Measurements from ENCODE around the gene KCND3.

Gene KCND3

DNA sequence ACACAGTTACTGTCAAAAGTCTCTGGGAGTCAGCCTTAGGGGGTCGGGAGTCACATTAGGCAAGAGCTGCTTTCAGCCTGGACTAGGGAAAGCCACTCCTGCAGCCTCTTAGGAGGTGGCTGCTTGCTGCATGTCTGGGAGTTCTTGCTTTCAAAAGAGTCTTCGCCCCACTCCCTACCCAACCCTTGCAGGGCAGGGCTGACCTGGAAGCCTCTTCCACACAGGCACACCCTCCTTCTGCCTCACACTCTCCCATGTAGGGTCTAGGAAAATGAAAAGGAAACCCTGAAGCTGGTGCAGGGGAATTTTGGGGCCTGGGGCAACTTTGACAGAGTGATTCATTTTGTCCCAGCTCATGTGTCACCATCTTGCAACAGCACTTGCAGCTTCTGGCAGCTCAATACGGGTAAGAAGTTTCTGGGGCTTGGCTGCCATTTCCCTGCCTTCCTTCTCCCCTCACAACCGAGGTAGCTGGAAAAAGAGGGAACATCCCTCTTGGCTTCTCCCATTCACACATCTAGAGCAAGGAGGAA, 37.3 kb downstream of the KCND3 start:
- Histone ChIP-seq H3K27me3 (no peaks in the 10 kb centered on the region), H3K36me3 (no peaks in the 10 kb centered on the region), H3K9me3 (no peaks in the 10 kb centered on the region), H3K4me1 (peaks cover 0 to 15% (median 8%) of the 10 kb centered on the region in 4 donors), H3K4me3 (no peak overlapping the region), H3K27ac (no peak overlapping the region)
- TF ChIP-seq CTCF (IDR thresholded peaks at IDR 0.05) = no peak
- intact Hi-C loops (cut with DNase I; ENCODE audit: low total_unique reads) = no loop called here
- peak in 1 of 2 donors; percentile 23 for DNase-seq

DNA sequence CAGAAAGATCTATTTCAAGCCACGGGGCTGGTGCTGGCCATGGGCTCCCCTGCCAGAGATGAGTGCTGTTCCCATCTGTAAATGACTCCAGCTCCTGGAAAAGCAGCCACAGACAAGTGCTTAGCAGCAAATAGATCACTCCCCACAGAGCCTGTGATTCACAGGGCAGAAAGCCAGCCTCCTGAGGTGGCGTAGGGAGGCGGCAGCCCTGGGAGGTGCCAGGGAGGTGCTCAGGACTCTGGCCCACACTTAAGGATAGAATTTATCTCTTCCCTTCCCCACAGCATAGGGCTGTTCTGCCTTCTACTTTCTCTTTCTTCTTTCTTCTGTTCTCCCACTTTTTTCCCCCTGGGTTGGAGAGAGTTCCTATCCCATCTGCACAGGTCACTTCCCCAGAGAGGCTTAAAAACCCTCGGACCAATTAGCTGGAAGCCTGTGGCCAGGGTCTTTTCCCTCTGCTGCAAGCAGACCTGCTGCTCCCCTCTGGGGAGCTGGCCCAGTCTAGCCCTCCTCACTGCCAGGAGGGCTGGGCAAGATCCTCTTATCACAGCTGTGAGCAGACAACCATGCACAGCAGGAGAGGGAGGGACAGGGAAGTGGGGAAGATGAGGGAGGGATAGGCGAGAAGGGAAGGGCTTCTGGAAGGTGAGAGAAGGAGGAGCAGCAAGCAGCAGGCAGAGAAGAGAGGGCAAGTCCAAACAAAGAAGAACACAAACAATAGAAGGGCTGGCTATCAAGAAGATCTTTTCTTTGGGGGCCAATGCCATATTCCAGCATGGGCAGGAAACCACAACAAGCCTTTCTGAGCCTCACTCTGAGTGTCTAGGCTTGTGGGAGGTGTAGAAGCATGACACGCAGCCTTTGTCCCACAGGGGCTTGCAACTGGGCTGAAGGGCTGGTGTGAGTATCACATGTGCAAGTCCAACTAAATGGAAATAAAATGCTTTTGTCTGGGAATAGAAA, 41.0 kb downstream of the KCND3 start:
- Histone ChIP-seq H3K4me1 (peaks cover 0 to 17% (median 9%) of the 10 kb centered on the region in 4 donors), H3K9me3 (no peaks in the 10 kb centered on the region), H3K27me3 (no peaks in the 10 kb centered on the region), H3K27ac (peak overlapping the region in 1 of 2 donors; percentile 1), H3K36me3 (no peaks in the 10 kb centered on the region), H3K4me3 (no peak overlapping the region)
- no peak for DNase-seq
- intact Hi-C loops (cut with DNase I; ENCODE audit: low total_unique reads) = no loop called here
- TF ChIP-seq CTCF (IDR thresholded peaks at IDR 0.05) = no peak

GRCh38 chr1:111943846-111944749, 45.4 kb downstream of the KCND3 start:
- H3K27me3 ChIP-seq = no peaks in the 10 kb centered on the region
- DNase-seq = no peak
- H3K27ac ChIP-seq = no peak overlapping the region
- H3K36me3 ChIP-seq = no peaks in the 10 kb centered on the region
- intact Hi-C loops (cut with DNase I; ENCODE audit: low total_unique reads) = no loop called here
- TF ChIP-seq CTCF (IDR thresholded peaks at IDR 0.05) = no peak
- peaks cover 0 to 17% (median 8%) of the 10 kb centered on the region in 4 donors for H3K4me1 ChIP-seq
- no peaks in the 10 kb centered on the region for H3K9me3 ChIP-seq
- H3K4me3 ChIP-seq = no peak overlapping the region

- no peaks in the 10 kb centered on the region for H3K36me3 ChIP-seq
- H3K27me3 ChIP-seq = no peaks in the 10 kb centered on the region
- no peaks in the 10 kb centered on the region for H3K9me3 ChIP-seq
- no peak for TF ChIP-seq CTCF (IDR thresholded peaks at IDR 0.05)
- intact Hi-C loops (cut with DNase I; ENCODE audit: low total_unique reads) = no loop called here
- no peak for DNase-seq
- no peak overlapping the region for H3K4me3 ChIP-seq
- peaks cover 0 to 10% (median 1%) of the 10 kb centered on the region in 4 donors for H3K4me1 ChIP-seq
- no peak overlapping the region for H3K27ac ChIP-seq
Observed at GRCh38 chr1:111943066-111943465, 46.4 kb downstream of the KCND3 start.

DNA sequence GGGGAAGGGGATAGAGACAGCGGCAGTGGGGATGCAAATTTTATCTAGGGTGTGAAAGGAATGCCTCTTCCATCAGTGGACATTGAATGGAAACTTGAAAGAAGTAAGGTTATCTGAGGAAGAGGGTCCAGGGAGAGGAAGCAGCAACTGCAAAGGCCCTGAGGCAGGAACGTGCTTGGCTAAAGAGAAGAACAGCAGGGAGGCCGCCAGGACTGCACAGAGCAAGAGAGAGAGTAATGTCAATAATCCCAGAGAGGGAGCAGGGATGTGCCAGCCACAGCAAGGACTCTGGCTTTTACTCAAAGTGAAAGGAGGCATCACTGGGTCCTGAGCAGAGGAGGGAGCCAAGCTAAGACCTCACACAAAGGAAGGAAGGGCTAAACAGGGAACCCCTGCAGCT, 50.9 kb downstream of the KCND3 start:
- intact Hi-C loops (cut with DNase I; ENCODE audit: low total_unique reads) = no loop called here
- no peak overlapping the region for H3K27ac ChIP-seq
- no peaks in the 10 kb centered on the region for H3K36me3 ChIP-seq
- no peak overlapping the region for H3K4me3 ChIP-seq
- H3K4me1 ChIP-seq = peaks cover 0 to 23% (median 9%) of the 10 kb centered on the region in 4 donors
- H3K27me3 ChIP-seq = no peaks in the 10 kb centered on the region
- TF ChIP-seq CTCF (IDR thresholded peaks at IDR 0.05) = no peak
- no peaks in the 10 kb centered on the region for H3K9me3 ChIP-seq
- DNase-seq = no peak
